ENCODE results near the gene TPGS2.
"Not testable (repeated sequence)": the region's sequence is repeated elsewhere in the genome, so short reads cannot be mapped to it uniquely, and the experiment has no call there.

Gene TPGS2

DNA sequence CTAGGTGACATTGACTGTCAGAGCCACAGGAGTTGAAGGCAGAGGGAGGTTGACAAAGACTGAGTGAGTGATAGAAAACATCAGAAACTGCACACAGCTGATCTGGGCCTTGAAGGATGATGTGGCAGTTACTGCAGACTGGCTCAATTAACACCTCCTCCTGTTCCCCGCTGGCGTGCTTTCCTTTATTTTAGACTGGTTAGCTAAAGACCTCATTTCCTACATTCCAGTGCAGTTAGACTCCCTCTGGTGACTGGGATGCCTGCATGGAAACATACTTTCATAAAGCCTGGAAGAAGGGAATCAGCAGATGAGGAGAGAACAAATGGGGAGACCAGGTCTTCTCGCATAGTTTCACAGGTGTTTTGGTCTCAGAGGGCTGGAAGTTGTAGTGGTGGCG, 7.1 kb downstream of the TPGS2 start:
- DNase-seq: peak; percentile 54

DNA sequence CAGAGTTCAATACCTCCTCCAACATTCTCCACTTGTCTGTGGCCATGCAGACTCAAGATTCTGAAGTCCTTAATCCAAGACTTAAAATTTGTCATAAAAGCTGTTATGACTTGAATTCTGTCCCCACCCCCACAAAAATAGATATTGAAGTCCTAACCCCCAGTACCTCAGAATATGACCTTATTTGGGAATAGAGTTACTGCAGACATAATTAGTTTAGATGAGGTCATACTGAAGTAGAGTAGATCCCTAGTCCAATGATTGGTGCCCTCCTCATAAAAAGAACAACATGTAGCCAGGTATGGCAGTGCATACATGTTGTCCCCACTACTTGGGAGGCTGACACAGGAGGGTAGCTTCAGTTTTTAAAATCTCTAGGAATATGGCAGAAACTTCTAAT, 9.2 kb downstream of the TPGS2 start:
- no peak for DNase-seq

DNA sequence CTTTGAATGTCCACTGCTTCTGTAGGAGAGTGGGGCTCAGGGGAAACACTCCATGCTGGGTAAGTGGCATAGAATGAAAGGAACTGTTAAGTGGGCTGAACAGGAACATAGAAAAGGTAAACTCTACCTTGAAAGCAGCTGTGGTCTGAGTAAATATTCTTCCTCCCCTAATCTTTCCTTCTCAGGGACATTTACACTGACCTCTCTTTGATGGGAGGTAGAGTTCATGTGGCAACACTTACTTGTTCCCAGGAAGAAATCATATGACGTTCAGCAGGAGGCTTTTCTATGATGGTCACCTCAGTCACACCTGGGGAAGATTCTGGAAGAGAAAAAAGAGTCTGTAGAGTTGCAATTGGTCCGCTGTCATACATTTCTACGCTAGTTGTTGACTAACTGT, 10.2 kb downstream of the TPGS2 start:
- no peak for DNase-seq

DNA sequence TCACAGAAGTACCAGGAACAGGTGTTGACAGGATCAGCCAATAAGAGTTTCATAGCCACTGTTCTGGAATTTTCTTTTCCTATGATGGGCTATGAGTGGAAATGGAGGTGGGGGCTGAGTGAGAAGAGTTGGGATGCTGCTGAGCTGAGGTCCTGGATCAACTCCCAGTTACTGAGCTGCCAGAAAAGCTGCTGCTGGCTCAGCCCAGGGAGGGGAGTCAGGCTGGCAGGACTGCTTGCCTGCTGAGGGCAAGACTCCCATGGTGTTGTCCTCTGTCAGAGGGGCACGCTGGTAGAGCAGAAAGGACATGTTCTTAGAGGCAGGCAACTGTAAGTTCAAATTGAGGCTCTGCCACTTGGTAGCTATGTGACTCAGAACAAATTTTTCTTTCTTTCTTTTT, 11.8 kb downstream of the TPGS2 start:
- DNase-seq: no peak

DNA sequence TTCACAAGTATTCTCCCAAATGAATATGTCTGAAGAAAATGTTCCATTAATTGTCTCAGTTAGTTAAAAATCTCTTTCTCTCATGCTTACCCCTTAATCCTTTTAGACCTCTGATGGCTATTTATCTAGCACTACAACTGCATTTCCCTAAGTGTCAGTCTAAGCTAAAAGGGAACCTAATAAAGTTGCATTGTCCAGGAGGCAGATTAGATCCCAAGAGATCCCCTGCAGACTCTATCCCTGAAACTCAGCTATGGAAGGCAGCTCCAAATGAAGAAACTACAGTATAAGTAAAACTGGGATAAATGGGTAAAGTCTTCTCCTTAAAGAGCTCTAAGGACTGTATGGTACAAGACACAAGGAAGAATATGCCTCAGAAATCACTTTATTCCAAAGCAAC, 12.7 kb downstream of the TPGS2 start:
- not testable (repeated sequence) for DNase-seq

DNA sequence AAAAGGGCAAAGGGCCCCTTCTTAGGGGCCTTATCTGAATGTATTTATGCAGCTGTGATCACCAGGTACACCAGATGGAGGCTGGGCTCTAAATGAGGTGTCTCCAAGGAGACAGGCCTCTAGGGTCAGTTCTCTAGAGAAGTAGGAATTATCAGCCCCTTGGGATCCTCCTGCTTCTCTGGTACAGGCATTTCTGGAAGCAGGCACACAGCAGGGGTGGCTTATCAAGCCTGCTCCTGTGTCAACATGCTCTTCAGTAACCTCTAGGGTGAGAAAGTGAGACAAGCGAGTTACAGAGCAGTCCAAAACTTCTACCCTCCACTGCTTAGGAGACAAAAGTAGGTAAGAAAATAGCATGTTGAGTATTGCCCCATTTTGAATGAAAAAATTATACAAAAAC, 13.8 kb downstream of the TPGS2 start:
- no peak for DNase-seq

DNA sequence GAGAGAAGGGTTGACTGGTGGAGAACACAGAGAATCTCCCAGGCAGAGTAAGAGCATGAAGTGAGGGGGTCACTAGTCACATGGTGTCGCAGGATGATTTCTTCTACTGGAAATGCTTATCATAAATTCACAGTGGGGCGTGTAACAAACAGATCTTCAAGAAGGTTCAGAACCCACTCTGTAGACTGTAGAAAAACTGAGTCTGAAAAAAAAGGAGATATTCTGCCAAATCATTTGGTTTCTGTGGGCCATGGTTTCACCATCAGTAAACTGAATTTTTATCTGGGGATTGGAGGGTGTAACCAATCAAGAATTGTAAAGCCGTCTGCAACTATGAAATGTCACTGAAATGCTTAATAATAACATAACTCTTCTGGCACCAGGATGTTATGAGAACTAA, 15.0 kb downstream of the TPGS2 start:
- DNase-seq: no peak

DNA sequence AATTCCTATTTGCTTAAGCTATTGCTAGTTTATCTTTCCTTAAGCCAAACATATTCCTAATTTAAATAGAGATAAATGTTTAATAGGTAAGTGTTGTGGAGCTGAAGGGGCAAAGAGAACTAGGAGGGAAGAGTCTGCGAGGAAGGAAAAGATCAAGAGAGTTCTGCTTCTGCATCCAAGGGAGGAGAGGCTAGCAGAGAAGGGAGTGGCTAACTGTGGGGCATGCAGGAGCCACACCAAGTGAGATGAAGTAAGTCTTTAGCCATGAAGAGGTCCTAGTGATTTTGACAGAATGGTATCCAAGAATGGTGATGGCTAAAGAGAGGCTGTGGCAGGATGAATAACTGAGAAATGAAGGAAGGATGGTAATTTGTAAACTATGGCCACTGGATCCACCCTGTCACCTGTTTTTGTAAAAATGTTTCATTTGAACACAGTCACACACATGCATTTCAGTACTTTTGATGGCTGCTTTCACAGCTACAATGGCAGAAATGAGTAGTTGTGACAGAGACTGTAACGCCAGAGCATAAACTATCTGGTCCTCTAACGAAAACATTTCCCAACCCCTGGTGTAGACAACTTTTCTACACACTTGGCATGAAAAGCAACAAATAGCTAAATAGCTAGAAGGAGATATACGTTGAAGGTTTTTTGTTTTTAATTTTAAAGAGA, 15.6 kb downstream of the TPGS2 start:
- DNase-seq: no peak

DNA sequence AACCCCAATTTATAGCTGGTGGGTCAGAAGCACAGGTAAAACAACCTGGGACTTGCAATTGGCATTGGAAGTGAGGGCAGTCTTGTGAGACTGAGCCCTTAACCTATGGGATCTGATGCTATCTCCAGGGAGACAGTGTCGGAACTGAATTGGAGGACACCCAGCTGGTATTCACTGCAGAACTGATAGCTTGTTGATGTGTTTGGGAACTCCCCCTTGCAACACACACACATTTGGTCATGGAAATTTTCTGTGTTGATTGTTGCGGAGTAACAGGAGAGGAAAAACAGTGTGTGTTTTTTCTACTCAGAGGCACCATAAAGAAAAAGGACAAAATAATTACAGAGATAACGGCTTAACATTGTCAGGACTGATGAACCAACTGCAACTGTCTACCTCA, 16.1 kb downstream of the TPGS2 start:
- no peak for DNase-seq

DNA sequence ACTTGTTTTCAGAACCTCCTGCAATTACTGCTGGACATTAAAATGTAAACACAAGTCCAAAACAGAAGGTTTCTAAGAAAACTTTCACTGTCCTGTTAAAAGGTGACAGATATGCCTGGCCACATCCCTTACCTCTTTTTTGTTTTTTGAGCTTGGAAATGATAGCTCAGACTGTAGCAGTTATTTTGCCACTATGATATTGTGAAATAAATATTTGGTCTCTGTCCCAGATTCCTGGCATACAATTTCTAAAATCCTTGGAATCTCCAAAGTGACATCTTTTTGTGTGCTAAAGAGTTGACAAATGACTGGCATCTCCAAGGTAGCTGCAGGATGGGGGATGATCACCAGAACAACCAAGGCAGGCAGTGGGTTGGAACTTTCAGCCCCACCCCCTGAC, 16.8 kb downstream of the TPGS2 start:
- no peak for DNase-seq

DNA sequence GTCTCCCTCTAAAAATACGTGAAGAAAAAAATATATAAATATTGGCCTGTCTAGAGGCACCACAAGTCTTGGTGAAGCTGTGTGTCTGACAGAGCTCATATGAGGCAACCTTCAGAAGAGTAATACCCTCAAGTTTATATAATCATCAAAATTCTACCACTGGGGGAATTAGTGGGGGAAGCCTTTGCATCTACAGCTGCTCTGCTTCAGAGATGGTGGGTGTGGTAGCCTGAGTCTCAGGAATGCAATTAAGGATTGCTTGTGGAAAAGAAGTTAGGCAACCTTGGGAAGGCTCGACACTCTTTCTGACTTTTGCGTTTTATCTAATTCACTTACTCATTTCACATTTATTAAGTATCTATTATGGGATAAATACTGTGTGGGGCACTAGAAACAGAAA, 17.4 kb downstream of the TPGS2 start:
- no peak for DNase-seq

DNA sequence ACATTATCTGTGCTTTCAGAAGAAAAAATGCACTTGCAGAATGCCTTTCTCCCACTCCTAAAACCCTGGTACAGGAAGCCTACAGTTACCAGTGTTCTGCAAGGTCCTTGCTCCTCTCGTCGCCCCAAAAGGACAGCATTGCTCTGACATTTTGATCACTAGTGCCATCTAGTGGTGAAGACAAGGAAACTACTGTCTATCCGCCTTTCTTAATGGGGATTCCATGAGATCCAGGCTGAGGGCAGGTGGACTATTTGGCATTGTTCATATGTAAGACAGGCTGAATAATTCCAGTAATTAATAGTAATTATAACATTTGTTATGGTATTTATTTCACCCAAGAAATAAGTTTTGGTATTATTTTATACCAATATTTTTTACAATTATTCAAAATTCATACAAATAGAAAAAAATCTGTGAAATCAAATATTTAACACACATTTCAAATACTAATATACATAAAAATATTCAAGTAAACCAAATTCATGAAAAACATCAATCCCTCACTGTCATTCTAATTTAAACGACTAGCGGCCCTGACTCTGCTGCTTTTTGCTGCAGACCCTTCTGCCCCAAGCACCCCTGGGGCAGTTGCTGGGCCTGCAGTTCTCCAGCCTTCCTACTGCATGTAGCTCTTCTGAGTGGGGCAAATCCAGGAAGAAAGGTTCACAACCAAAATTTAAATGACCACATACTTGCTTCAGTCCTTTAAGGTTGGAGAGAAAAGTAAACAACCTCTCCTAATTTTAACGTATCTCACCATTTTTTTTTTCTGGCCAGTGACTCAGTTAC, 19.0 kb downstream of the TPGS2 start:
- DNase-seq: peak; percentile 55

DNA sequence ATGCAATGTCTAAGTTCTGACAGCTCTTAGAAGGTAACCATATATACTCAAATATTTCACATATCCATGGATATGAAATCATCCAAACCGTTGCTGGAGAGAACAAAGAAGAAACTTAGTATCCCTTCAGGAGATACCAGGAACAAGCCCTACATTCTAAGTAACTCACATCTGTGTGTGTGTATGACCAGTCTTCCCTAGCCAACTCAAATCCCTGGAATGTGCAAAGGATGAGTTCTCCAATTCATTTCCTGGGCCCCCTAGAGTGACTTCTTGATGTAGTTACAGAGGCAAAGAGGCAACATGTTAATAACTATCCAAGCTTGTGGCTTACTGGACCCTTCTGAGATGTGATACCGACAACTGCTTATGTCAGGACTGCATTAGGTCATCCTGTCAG, 20.1 kb downstream of the TPGS2 start:
- DNase-seq: no peak

DNA sequence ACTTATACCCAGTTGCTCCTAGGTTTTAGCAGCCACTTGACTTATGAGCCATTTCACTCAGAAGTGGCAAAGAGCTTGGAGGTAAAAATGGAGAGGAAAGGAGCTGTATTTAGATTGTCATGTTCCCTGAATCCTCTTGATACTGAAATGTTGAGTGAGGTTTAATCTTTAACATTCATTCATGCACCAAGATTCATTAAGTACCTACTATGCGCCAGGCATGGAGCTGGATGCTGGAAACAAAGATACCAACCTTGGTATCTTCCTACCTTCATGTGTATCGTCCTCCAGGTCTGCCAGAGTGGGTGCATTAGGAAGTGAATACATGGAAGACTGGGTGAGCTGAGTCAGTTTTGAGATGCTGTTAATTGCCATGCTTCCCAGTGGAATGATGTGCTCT, 23.7 kb downstream of the TPGS2 start:
- no peak for DNase-seq

DNA sequence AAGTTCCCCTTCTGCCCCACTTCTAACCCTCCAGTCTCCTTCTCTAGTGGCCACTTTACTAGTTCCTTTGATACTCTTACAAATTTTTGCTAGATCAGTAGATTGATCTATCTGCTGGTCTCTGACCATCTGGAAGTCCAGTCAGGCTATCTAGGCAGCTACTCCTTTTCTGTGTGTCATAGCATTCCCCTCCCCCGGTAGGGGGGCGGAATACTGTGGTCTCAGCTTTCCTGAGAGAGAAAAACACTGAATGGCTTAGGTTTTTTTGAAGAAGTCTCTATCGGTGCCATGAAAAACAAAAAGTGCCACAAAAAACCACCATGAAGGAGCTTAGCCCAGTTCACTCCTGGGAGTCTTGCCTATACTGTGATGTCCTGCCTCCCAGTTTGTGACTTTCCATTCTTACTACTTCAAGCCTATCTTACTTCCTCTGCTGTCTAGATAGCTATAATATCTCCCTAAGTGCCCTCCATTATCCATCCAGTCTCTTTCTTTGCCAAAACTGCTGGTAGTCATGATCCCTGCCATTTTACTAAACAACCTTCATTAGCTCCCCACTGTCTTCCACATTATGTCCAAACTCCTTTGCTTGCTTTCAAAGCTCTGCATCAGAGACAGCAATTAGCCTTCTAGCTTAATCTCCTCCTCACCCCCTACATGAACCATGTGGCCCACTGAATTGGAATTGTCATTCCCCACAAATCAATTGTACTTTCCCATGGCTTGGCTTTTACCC, 29.9 kb downstream of the TPGS2 start:
- no peak for DNase-seq

DNA sequence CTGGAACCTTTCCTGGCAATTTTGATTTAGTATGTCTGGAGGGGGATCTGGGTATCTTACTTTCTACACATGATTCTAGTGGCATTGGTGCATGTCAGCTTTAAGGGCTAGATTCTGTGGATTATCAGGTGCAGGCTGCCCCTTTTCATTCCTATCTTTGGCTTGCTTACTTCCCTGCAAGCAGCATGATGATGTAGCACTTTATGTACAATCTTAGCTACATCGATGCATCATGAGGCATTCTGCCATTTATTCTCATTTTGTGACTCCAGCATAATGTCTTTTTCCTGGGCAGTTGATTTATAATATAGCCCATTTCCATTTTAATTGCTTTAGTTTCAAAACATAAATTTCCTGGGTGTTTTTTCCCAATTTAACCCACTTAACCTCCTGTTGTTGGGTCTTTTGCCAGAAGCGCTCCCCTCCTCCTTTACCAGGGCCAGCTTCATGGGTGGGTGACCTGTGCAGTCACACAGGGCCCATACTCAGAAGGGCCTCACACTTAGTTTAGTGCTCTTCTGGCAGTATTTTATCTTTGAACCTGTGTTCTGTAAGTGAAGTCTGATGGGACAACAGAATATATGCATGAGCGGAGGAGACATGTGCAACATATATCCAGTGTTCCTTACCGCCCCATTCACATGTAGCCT, 36.0 kb downstream of the TPGS2 start:
- no peak for DNase-seq

DNA sequence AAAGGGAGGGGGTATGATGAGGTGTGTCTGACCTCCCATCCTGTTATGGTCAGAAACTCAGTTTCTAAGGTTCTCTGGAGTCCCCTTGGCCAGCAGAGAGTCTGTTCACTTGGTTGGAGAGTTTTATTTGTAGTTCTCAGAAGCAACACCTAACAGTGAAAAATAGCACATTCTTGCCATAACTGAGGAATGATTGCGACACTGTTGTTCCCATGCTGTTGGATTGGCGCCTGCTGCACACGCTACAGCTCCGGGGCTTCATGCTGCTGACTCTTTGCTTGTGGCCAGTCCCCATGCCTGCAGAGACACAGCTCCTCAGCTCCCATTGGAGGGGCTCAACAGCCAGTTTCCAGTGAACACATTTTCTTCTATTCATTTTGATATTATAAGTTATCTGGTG, 42.1 kb downstream of the TPGS2 start:
- DNase-seq: no peak

DNA sequence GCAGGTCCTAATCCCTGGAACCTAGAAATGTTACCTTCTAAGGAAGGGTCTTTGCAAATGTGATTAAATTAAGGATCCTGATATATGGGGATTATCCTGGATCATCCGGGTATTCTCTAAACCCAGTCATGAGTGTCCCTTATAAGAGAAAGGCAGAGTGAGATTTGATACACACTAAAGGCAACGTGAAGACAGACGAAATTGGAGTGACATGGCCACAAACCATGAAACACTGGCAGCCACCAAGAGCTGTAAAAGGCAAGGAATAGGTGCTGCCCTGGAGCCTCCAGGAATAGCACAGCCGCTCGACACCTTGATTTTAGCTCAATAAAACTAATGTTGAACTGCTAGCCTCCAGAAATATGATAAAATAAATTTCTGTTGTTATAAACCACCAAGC, 45.0 kb downstream of the TPGS2 start:
- DNase-seq: no peak

DNA sequence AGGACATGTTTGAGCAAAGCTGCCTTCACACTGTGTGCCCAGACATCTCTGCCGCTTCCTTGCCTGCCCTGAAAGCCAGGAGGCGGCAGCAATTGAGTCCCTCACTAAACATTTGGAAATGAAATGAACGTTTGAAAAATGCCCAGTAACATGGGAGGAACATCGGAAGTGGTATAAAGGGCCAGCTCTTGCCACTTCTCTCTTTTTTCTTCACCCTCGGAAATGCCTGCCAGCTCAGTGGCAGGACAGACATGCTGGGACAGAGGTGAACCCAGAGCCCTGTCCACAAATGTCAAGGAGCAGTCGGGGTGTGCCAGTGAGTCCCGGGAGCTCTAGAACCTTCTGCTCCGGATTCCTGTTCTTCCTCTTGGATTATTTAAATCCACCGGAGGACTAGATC, 46.1 kb downstream of the TPGS2 start:
- DNase-seq: no peak

DNA sequence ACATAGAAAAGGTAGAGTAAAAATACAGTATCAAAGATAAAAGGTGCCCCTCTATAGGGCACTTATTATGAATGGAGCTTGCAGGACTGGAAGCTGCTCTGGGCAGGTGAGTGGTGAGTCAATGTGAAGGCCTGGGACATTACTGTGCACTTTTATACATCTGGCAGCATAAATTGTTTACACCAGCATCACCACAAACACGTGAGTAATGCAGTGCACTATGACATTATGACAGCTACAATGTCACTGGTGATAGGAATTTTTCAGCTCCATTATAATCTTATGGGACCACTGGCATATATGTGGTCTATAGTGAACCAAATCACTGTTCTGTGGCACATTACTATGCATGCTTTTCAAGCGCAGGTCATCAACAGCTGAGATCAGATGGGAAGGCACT, 48.1 kb downstream of the TPGS2 start:
- DNase-seq: no peak

DNA sequence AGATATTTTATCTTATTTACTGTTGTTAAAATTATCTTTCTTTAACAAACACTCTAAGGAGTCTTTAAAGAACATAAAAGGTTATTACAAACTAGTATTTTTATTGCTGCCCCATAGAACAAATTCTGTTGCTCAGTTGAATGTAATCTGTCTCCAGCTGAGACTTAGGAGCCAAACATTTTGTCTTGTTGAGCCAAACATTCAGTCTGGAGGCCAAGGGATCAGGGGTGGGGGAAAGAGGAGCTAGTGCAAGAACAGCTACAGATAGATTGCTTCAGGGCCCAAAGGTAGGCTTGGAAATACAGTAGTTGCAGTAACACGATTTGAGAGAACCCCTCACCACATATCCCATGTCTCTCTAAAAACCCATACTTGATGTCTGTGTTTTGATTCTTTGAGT, 51.2 kb downstream of the TPGS2 start:
- DNase-seq: no peak

DNA sequence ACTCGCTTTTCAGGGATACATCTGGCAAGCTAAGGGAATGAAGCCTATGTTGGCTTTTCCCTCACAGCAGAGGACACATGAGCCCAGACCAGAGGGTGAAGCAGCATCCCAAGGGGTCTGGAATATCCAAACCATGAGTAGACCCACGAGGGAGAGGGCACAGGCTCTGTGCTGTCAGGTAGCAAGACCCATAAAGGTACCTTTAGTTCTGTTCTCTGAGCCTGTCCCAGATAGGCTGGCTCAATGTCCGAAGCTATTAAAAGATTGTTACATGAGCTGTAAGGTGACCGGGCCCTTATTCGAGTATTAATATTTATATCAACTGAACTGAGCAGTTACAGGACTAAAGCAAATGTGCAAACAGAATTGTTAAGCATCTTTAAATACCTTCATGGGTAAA, 52.2 kb downstream of the TPGS2 start:
- DNase-seq: no peak

DNA sequence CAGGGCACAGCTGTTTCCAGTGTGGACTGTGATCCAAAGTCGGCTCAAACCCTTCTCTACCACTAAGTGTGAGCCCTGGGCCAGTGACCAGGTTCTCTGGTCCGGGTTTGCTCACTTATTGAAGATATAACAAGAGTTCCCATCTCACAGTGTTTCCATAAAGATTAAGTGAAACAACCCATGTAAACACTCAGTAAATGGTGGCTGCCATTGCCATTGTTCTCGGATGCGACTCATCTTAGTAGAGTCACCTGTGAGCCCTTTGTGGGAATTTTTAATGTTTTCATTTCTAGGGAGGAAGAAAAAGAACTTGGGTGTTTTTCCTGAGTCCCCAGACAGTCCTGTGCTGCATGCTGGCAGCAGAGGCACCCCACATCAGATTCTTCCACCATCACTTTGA, 53.4 kb downstream of the TPGS2 start:
- DNase-seq: no peak

DNA sequence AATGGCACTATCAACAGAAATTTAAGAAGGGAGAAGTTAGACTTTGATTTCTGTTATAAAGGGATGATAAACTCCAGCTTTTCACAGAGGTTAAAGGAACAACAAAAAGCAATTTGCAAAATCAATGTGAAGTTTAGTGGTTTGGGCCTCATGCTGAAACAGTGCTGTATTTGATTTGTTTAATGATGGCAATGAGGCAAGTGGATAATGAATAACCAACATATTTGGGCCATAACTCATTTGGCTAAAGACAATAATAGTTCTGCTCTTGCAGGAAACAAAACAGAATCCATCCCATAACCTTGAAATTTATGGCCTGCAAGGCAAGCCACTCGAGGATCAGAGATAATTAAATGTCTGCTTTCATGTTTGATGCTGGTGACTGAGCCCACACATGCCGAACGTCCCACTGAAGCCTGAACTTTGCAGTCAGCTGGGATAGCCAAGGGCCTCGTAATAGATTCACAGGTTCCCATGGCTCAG, 56.5 kb downstream of the TPGS2 start:
- no peak for DNase-seq
